SK-N-MC (cell line): Measurements from ENCODE around the gene CDH16.

Experiments
- EZH2 ChIP-seq: fragments of 200-600 bp; sonication (generic); IDR thresholded peaks from one replicate; pipeline ENCODE4 v1.6.1; 2017; ENCODE audit warnings: antibody characterized with exemption
- POLR2AphosphoS5 ChIP-seq: IDR thresholded peaks from 2 replicates; pipeline ENCODE4 v1.6.1; 2012; ENCODE audit warnings: mild to moderate bottlenecking, low read depth, low read length, borderline replicate concordance

DNA sequence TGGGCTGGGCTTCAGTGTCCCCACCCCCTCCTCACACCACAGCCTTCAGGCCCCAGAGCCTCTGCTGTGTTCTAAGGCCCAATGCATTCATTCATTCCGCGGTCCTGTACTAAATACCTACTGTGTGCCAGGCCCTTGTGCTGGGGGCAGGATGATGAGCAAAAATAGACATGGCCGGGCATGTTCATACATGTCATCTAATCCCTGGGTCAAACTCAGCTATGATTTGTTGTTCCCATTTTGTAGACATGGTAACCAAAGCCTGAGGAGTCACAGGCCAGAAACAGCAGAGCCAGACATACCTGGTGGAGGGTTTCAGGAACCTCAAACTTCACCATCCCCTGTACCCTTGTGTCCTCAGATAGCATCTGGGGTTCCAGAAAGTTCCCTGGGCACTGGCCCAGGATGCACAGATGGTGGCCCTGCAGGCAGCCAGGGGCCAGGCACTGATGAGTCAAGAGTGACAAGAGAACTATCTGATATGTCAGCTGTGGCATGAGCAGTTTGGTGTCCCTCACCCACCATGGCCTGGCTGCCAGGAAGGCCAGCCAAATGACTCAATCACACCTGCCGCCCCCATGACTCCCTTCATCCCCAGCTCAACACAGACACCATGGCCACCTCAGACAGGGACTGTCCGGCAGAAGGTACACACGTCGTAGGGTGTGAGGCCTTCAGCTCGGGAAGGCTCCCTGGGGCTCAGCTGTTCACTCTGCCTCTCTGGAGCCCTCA lies 9.4 kb upstream of the CDH16 start:
- TF ChIP-seq EZH2 (no peak), POLR2AphosphoS5 (no peak)
